Breast epithelium (tissue), 3 donors: ENCODE measurements around the gene PPP1R15B.

Source experiments
- POLR2A ChIP-seq: fragments of 450-650 bp; IDR thresholded peaks from one replicate; pipeline ENCODE4 v1.6.1; 2016; ENCODE audit warnings: antibody characterized with exemption, mild to moderate bottlenecking, moderate library complexity
- TF ChIP-seq, protein P1 (sequence below), 3 donors: fragments of 450-650 bp; IDR thresholded peaks; one replicate each; pipeline ENCODE4 v1.5.1; 2016 to 2017; ENCODE audit warnings: antibody characterized with exemption in 3 of 3, mild to moderate bottlenecking in 3 of 3, moderate library complexity in 3 of 3

GRCh38 chr1:204382714-204383083, 28.9 kb downstream of the PPP1R15B start:
- TF ChIP-seq, protein P1, sequence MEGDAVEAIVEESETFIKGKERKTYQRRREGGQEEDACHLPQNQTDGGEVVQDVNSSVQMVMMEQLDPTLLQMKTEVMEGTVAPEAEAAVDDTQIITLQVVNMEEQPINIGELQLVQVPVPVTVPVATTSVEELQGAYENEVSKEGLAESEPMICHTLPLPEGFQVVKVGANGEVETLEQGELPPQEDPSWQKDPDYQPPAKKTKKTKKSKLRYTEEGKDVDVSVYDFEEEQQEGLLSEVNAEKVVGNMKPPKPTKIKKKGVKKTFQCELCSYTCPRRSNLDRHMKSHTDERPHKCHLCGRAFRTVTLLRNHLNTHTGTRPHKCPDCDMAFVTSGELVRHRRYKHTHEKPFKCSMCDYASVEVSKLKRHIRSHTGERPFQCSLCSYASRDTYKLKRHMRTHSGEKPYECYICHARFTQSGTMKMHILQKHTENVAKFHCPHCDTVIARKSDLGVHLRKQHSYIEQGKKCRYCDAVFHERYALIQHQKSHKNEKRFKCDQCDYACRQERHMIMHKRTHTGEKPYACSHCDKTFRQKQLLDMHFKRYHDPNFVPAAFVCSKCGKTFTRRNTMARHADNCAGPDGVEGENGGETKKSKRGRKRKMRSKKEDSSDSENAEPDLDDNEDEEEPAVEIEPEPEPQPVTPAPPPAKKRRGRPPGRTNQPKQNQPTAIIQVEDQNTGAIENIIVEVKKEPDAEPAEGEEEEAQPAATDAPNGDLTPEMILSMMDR (IDR thresholded peaks at IDR 0.05): no peak
- TF ChIP-seq POLR2A: no peak
